ENCODE measurements around the gene ANGPTL1.

GRCh38 chr1:178916448-178917174 is 45.7 kb upstream of the ANGPTL1 start:
- TF ChIP-seq CTCF (IDR thresholded peaks at IDR 0.05): no peak
- TF ChIP-seq POLR2A (IDR thresholded peaks at IDR 0.05): no peak
